Hematopoietic multipotent progenitor cell treated with erythropoietin and hydrocortisone succinate and interleukin-3 and kit ligand, for 15 days (in vitro differentiated cells): ENCODE measurements around the gene ARHGAP22.

Experiments used
- DNase-seq: peaks from one replicate; pipeline ENCODE4 v3.0.0-alpha.2; 2015; ENCODE audit warnings: low spot score

The ARHGAP22 gene

GRCh38 chr10:48496831-48497779 is 107.8 kb downstream of the ARHGAP22 start:
- DNase-seq: no peak

DNA sequence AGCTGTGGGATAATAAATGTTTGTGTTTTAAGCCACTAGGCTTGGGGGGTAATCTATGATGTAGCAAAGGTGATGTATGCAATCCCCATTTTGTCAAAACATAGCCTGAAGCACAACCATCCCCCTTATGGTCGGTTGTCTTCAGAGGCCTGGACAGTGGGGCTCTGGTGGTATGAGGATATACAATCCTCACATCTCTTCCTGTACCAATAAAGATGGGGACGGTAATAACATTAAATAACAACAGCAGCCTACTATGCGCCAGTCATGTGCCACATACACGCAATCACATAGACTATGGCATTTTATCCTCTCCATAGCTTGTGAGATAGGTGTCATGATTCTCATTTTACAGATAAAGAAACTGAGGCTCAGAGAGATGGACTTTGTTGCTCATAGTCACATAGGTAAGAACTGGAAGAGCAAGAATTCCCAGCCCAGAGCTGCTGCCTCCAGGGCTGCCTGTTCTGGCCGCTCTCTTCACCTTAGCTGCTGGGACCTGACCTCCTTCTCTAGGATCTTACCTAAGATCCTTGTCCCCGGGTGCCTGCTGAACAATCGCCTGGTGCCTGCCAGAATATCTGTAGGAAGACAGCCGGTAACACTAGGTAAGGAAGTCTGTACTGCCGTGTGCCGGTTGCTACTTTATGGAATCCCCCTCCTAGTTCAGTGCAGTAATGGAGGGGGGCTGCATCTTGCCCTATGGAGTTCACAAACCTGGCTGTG is 108.6 kb downstream of the ARHGAP22 start:
- no peak for DNase-seq

- no peak for DNase-seq
Observed at GRCh38 chr10:48495282-48496045, 109.4 kb downstream of the ARHGAP22 start.

DNA sequence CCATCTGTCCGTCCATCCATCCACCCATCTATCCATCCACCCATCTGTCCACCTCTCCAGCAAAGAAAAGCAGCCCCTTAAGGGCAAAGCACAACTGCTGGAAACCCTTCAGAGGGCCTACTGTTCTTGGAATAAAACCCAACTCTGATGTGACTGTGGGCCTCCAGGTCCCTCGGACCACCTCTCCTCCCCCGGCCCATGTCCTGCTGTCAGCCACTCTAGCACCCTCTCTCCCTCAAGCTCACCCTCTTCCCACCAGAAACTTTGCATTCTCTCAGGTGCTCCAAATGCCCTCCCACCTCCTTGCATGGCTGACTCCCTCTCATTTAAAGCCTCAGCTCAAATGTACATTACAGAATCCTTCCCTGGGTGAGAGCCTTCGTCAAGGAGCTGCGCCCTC is 110.3 kb downstream of the ARHGAP22 start:
- DNase-seq: no peak

- DNase-seq: no peak
Observed at GRCh38 chr10:48494073-48494472, 110.8 kb downstream of the ARHGAP22 start.

- DNase-seq: peak; percentile 36
Observed at GRCh38 chr10:48493083-48493871, 111.6 kb downstream of the ARHGAP22 start.

GRCh38 chr10:48492201-48492600 is 112.7 kb downstream of the ARHGAP22 start:
- no peak for DNase-seq

- no peak for DNase-seq
Observed at GRCh38 chr10:48491392-48492139, 113.3 kb downstream of the ARHGAP22 start.

DNA sequence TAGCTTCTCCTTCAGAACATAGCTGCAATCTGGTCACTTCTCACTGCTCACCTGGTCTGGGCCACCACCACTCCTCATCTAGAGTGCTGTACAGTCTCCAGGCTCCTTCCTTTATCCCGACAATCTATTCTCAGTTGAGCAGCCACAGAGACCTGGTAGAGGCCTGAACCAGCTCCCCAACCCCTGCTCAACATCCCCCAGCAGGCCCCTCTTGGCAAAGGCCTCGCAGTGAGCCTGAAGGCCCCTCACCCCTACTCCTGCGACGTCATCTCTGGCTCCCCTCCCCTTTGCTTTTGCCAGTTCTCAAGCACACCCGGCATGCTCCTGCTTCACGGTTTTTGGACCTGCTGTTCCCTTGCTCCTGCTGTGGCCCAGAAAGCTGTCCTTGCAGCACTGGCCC is 113.9 kb downstream of the ARHGAP22 start:
- DNase-seq: no peak

DNA sequence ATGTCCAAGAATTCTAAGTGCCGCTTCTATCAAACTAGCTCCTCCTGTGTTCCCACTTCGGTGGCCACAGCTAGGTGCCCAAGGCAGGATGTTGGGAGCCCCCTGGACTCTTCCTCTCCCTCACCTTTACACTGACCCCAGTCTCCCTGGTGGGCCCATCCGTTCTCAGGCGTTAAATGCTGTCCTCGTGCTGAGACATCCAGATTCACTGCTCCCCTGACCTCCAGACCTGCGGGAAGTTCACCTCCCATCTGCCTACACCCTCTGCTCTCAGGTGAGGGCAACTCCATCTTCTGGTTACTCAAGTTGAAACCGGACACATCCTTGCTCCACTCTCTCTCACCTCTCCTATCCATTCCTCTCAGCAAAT is 114.3 kb downstream of the ARHGAP22 start:
- no peak for DNase-seq

GRCh38 chr10:48489099-48489498 is 115.8 kb downstream of the ARHGAP22 start:
- no peak for DNase-seq

DNA sequence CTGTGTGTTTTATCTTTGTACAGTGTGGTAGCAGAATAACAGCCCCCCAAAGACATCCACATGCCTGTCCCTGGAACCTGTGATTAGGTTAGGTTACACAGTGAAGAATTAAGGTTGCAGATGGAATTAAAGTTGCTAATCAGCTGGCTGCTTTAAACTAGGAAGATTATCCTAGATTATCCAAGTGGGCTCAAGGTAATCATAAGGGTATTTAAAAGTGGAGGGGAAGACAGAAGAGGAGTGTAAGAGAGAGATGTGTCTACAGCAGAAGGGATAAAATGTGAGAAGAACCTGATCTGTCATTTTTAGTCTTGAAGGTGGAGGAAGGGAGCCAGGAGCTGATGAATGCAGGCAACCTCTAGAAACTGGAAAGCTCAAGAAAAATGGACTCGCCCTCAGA is 117.6 kb downstream of the ARHGAP22 start:
- DNase-seq: no peak

DNA sequence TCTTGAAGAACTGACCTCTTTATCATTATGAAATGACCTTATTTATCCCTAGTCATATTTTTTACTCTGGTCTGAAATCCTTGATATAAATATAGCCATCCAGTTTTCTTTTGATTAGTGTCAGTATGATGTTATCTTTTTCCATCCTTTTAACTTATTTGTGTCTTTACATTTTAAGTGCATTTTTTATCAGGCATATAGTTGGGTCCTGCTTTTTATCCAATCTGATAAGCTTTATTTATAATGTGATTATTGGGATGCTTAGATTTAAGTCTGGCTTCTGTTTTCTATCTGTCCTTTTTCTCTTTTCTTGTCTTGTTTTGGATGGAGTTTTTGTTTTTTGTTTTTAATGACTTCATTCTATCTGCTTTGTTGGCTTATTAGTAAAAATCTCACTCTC is 119.2 kb downstream of the ARHGAP22 start:
- no peak for DNase-seq

DNA sequence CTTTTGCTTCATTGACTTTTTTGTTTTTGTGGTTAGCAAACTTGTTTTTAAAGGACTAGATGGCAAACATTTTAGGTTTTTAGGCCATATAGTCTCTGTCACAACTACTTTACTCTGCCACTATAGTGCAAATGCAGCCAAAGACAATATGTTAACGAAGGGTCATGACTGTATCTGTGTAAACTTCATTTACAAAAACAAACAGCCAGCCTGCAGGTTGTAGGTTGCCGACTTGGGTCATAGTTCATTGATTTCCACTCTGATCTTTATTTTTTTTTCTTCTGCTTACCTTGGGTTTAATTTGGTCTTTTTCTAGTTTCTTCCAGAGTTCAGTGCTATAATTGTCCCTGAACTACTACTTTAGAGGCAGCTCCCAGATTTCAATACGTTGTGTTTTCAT is 120.0 kb downstream of the ARHGAP22 start:
- no peak for DNase-seq

DNA sequence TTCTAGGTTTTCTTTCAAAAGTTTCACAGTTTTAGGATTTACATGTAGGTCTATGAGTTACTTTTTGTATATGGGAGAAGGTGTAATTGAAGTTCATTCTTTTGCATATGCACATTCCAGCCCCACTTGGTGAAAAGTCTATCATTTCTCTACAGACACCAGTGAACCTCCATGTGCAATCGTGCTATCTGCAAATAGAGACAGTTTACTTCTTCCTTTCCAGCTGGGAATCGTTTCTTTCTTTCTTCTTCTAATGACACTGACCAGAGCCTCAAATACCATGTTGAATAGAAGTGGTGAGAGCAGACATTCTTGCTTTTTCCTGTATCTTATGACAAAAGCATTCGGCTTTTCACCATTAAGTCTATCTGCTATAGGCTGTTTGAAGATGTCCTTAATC is 122.7 kb downstream of the ARHGAP22 start:
- no peak for DNase-seq

- DNase-seq: no peak
Observed at GRCh38 chr10:48481385-48481784, 123.5 kb downstream of the ARHGAP22 start.

- peak; percentile 60 for DNase-seq
Observed at GRCh38 chr10:48480397-48481374, 124.2 kb downstream of the ARHGAP22 start.

- no peak for DNase-seq
Observed at GRCh38 chr10:48478980-48479811, 125.7 kb downstream of the ARHGAP22 start.

DNA sequence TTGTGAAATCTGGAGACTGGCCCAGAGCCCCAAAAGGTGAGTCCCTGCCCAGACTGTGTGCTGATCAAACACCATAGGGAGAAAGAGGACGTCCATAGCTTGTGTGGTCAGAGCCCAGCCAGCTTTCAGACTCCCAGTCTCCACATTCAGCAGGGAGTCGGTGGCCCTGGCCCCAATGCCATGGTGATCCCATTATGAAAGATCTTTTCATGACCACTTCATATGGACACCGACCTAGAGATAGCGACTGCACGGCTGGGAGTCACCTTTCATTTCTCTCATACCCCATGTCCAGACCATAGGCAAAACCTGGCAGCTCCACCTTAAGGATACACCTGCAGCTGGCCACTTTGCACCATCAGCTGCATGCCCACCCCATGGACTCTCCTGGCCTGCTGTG is 126.4 kb downstream of the ARHGAP22 start:
- no peak for DNase-seq
